ENCODE results near the gene PXT1.
A peak's percentile ranks its signal among the peaks of the same experiment; 100 is the strongest.

PXT1 gene

GRCh38 chr6:36387440-36388303 is 55.0 kb downstream of the PXT1 start, which contains the start of gene ETV7:
ETV7 (minus strand) TSS chr6:36387669; CDS start chr6:36387541, 128 bp downstream.
- peak; percentile 65 for DNase-seq

DNA sequence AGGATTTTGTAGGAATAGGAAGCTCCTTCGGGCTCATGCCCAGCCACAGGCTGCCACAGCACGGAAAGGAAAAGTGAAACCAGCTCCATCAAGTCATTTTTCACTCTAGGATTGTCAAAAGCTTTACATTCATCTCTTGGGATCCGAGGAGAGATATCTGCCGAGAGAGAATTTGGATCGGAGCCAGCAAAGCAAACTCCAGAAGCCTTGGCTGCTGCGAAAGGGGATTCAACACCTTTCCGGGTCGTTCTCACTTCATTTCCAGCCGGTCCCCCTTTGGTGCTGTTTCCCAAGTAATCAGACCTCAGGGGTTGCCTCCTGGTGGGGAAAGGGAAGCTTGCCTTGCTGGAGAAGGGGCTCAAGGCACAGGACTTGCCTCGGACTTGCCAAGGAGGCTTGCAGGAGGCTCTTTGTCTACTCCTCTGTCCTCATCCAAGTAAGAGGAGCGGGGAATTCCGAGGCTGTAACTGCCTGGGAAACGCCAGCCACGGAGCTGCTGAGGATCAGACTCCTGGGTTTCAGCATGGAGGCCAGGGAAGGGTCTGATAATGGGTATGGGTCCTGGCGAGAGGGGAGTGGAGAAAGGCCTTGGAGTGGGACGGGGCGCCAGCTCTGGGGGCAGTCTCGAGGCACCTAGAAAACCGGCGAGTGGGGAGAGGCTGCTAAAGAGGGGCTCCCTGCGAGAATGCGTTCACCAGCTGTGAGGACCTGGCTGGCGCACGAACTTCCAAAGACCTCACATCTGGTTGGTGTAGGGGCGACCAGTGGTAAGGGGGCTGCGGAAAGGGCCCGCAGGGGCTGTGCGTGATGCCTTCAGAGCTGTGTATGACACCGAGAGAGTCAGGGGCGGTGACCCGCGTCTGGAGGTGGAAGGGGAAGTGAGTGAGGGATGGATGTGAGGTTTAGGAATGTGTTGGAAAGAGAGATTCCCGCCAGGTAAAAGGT is 55.9 kb downstream of the PXT1 start:
- DNase-seq = peak; percentile 58

- DNase-seq = no peak
Observed at GRCh38 chr6:36384095-36384494, 58.6 kb downstream of the PXT1 start.

DNA sequence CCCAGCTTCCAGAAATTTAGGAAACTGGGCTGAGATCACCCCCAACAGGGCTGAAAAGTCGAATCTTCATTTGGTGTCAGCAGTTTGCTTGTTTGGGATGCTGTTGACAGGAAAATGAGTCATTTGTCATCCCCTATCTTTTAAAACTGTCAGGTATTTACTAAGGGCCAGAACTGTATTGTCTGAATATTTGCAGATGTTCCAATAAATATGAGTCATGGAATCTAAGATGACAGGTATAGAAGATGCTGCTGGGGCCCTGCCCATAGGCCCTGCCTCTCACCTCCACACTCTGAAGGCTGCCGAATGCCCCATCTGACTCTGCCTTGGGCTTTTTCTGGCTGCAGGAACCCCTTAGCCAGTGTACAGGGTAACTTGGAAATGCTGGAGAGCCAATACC is 59.0 kb downstream of the PXT1 start:
- no peak for DNase-seq

GRCh38 chr6:36382976-36383375 is 59.7 kb downstream of the PXT1 start:
- no peak for DNase-seq

DNA sequence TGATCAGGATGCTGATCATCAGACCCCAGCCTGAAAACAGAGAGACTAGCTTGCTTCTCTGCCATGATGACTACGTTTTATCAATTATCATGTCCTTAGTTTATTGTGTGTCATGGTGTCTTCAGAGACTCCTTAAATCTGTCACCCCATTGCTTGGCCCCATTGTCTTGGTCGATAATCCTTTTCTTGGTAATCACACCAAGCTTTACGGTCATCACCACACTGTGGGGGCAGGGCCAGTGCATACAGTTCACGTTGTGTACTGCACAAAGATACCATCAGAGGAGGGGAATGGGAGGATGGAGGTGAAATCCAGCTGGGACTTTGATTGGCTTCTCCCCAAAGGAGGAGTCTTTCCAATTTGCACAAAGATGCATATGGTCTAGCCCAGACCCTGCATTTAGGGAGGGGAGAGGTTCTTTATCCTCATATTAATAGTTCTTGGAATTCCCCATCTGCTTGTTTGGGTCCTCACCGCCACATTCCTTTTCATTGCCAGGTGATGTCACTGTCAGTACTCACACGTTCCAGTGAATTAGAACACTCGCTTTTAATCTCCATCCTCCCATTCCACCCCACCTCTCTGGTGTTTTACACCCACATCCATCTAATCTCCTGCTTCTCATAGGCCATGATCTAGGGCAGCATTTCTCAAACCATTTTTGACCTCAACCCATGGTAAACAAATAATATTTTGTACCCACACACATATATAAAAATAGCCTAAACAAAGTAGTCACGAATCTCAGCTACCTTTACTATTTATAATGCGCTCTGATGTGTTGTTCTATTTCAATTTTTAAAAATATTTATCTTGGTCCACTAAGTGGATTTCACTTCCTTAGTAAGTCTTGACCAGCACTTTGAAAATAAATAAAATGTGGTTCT is 60.9 kb downstream of the PXT1 start:
- DNase-seq = no peak

DNA sequence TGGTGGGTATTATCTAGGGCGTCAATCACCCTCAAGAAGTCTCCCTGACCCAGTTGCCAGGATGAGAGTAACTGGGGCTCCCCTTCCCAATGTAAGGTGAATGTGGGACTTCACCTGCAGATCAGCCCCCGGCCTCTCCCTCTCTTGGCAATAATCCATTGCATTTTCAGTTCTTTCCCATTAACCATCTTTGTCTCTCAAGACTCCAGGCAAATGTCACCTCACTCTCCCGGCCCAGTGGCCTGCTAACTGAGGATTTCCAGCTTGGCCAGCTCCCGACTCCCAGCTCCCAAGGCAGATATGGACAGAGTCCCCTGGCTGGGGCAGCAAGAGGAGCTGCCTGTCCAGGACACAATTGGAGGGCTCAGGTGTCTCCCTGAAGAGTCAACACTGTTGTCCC is 62.5 kb downstream of the PXT1 start:
- no peak for DNase-seq

- no peak for DNase-seq
Observed at GRCh38 chr6:36378936-36379335, 63.7 kb downstream of the PXT1 start.

DNA sequence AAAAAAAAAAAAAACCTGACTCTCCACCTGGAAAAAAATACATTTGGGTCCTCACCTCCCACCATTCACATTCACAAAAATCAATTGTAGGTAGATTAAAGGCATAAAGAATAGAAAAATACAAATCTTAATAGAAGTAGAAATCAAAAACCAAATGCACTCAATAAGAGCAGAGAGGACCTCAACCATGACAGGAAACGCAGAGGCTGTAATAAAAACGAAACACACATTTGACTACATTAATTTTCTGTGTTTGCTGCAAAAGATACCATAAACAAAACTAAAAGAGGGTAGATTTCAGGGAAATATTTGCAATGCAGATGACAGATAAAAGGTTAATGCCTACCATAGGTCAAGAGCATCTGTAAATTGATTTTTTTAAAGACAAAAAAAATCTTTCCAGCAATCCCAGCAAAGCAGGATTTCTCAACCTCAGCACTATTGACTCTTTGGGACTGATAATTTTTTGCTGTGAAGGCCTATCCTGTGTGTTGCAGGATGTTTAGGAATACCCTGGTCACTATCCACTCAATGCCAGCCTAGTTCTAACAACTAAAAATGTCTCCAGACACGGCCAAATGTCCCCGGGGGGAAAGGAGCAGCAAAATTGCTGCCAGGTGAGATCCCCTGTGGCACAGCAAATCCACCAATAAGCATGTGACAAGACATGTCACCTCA is 64.3 kb downstream of the PXT1 start:
- DNase-seq = no peak

DNA sequence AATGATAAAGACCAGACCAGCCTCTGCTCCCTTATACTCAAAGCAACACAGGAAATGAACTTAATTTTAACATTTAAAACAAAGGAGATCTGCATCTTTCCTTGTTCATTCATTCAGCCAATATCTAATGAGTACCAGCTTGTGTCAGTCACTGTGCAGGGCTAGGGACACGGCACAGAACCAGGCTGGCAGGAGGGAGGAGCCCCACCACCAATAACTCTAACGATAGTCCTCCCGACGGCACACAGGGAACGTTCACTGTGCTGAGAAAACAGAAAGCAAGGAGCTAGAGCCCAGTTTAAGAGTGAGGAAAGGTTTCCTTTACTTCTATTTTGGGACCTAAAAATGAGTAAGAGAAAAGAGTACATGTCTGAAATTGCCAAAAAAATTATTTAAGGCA is 65.1 kb downstream of the PXT1 start:
- DNase-seq = no peak

- DNase-seq = no peak
Observed at GRCh38 chr6:36376742-36377141, 65.9 kb downstream of the PXT1 start.

DNA sequence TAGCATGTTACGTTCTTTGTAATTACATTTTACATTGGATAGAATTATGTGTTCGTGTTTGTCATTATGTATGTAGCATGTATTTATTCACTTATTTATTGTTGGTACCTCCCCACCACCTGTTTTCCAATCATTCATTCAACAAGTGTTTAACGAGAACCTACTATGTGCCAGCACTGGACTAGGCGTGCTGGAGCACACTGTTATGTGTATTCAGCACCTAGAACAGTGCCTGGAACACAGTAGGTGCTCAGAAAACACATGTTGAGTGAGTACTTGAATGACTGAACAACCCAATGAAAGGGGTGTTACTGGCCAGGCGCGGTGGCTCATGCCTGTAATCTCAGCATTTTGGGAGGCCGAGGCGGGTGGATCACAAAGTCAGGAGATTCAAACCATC is 66.5 kb downstream of the PXT1 start:
- DNase-seq = no peak

DNA sequence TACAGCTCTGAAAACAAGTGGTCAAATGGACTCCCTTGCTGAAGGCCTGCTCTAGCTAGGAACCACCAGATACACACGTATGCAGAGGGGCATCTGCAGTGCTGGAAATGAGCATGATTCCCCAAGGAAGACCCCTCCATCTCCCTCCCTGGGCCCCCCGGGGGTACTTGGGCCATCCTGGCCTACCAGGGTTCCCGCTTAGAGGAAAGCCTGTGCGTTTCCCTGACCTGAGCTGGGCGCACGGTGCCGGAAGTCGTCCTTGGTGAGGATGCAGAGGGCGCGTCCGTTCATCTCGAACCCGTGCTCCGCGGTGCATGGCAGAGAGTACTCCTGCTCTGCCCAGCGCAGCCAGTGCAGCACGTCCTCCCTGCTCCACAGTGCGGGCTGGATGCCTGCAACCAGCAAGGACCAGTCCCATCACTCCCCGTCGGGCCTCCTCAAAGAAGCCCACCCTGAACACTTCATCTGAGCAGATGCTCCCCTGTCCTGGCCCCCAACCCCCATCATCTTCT is 67.0 kb downstream of the PXT1 start:
- no peak for DNase-seq

DNA sequence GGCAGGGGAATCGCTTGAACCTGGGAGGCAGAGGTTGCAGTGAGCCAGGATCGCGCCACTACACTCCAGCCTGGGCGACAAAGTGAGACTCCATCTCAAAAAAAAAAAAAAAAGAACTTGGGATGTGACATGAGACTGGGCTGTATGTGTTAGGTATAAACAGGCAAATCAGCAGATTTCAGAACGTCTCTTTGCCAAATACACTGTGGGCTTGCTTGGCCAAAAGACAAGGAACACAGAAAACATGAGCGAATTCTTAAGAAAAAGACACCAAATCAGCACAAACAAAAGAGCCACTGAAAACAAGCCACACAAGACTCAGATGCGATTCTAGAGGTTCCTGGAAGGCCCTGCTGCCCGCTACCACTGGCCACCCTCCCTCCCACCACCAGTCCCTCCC is 67.7 kb downstream of the PXT1 start:
- DNase-seq = no peak

GRCh38 chr6:36374194-36374593 is 68.5 kb downstream of the PXT1 start:
- DNase-seq = no peak

- no peak for DNase-seq
Observed at GRCh38 chr6:36373368-36374019, 69.2 kb downstream of the PXT1 start.

DNA sequence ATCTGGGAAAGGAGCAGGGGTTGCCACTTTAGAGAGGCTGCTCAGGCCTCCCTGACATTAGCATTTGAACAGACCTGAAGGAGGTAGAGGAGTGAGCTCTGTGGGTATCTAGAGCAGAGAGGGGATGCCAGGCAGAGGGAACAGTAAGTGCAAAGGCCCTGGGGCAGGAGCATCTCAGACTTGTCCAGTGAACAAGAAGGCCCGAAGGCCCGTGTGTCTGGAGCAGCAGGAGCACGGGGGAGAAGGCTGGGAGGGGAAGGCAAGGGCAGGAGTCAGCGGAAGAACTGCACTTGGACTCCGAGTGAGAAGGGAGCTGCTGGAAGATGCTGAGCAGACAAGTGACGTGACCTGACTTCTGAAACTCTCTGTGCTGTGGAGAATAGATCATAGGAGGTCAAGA is 70.6 kb downstream of the PXT1 start:
- DNase-seq = no peak

DNA sequence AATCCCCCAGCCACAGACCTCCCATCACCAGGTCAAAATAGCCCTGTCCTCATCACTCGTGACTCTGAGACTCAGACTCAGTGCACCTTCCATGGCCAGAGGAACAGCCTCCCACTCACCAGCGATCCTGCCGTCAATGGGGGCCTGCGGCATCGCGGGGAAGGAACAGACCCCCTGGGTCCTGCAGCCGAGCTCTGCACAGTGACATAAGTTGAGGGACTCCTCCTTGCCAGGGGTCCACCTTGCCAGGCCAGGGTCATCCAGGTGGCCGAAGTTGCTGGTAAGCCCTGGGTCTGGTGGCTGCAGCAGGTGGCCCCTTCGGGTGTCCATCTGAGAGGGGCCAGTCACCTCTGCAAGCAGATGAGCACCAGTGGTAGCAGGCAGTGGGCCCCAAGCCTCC is 71.4 kb downstream of the PXT1 start:
- no peak for DNase-seq

GRCh38 chr6:36370638-36371037 is 72.0 kb downstream of the PXT1 start:
- DNase-seq = no peak

DNA sequence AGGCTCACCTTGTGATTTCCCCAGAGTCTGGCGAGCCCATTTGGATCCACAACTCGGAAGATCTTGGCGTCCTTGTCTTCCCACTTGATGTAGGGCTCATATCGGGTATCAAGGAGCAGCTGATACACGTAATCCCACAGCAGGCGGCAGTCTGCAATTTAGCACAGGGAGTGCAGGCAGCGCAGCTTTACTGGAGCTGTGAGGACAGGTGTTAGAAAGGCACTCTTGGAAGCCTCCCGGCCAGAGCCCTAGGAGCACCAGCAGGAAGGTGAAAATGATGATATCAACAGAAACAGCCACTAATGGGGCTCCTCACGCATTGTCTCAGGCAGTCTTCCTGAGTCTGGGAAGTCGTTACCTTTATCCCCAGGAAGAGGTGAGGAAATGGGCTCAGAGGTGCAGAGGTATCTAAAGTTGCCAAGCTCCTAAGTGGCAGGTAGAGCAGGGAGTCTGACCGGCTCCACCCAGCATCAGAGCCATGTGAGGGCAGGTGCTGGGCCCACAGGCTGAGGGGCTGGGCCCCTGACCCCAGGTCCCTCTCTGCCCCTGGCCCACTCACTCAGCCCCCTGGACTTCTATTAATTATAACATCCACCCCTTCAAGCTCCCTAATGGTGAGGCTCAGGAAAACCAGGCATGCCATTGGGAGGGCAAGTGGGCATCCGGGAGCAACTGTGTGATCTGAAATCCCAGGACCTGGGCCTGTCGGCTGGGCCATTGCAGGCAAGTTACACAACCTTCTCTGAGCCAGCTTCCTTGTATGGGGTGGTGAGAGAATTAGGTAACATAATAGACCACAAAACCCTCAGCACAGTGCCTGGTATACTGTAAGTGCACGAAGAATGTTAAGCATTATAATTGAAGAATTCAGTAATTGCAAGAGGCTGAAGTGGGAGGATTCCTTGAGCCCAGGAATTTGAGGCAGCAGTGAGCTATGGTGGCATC is 73.5 kb downstream of the PXT1 start:
- DNase-seq = no peak
